GM13977 (cell line): ENCODE data around the gene DFFB.
"Not testable (repeated sequence)": the region's sequence is repeated elsewhere in the genome, so short reads cannot be mapped to it uniquely, and the experiment has no call there.

Experiments used
- DNase-seq: peaks from one replicate; pipeline ENCODE4 v3.0.0; 2012; ENCODE audit warnings: low spot score
- in situ Hi-C: fragments of 300-500 bp; cut with MboI; formaldehyde crosslinking; loops from one replicate; pipeline ENCODE4 v1.12.0; 2022; ENCODE audit warnings: low sequenced_read_pairs, low pct_unique_long_range_greater_than_20kb, mixed read lengths, inconsistent platforms; ENCODE audit not compliant: unreplicated experiment
- TF ChIP-seq, protein P1 (sequence below): IDR thresholded peaks from 2 replicates; pipeline ENCODE4 v1.5.1; 2012; ENCODE audit warnings: mild to moderate bottlenecking, control low read depth; ENCODE audit not compliant: insufficient read depth; ENCODE audit errors: extremely low read depth, missing control alignments

DFFB gene

DNA sequence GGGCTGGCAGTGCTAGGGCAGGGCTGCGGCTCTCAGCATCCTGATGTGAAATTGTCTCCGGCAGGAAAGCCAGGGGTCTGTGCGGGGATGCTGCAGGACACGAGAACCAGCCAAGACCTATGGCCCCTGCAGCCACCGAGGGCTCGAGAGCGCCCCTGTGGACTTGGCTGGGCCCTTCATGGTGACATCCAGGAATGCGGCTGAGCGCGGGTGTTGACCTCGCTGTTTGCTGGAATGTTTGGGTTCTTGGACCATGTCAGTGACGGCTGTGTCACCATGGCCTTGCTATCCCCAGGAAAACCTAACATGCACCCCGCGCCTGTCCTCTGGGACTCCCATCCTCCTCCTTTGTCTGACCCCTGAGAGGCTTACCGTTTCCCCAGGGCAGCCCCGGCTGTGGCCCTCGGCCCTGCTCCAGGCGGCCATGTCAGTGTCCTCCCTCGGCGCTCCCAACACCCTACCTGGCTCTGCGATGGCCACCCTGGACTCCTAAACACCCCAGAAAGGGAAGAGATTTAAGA, 57.1 kb downstream of the DFFB start:
- in situ Hi-C loops, result loop anchor here (25.0 kb wide), 1 partner anchor 1823 kb away; no protein-coding TSS in a partner anchor
- DNase-seq, result no peak
- TF ChIP-seq, protein P1, sequence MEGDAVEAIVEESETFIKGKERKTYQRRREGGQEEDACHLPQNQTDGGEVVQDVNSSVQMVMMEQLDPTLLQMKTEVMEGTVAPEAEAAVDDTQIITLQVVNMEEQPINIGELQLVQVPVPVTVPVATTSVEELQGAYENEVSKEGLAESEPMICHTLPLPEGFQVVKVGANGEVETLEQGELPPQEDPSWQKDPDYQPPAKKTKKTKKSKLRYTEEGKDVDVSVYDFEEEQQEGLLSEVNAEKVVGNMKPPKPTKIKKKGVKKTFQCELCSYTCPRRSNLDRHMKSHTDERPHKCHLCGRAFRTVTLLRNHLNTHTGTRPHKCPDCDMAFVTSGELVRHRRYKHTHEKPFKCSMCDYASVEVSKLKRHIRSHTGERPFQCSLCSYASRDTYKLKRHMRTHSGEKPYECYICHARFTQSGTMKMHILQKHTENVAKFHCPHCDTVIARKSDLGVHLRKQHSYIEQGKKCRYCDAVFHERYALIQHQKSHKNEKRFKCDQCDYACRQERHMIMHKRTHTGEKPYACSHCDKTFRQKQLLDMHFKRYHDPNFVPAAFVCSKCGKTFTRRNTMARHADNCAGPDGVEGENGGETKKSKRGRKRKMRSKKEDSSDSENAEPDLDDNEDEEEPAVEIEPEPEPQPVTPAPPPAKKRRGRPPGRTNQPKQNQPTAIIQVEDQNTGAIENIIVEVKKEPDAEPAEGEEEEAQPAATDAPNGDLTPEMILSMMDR, result no peak

DNA sequence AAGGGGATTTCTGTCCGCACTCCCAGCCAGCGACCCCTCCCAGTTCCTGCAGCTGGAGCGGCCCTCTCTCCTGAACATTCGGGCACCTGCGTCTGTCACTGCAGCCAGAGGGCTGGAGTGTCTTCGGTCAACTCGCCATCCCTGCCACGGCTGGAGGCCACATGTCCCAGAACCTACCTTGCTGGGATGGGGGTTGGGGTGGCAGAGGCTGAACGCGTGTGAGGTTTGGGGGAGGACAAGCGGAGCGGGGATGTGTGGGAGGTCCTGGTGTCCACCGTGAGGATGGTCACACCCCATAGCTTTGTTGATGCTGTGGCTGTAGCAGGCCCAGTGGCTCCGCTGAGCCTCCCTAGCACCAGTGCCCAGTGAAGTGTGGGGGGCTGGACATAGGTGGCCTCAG, 57.6 kb downstream of the DFFB start:
- in situ Hi-C loops, result loop anchor here (25.0 kb wide), 1 partner anchor 1822 kb away; no protein-coding TSS in a partner anchor
- TF ChIP-seq, protein P1, result no peak
- no peak for DNase-seq

DNA sequence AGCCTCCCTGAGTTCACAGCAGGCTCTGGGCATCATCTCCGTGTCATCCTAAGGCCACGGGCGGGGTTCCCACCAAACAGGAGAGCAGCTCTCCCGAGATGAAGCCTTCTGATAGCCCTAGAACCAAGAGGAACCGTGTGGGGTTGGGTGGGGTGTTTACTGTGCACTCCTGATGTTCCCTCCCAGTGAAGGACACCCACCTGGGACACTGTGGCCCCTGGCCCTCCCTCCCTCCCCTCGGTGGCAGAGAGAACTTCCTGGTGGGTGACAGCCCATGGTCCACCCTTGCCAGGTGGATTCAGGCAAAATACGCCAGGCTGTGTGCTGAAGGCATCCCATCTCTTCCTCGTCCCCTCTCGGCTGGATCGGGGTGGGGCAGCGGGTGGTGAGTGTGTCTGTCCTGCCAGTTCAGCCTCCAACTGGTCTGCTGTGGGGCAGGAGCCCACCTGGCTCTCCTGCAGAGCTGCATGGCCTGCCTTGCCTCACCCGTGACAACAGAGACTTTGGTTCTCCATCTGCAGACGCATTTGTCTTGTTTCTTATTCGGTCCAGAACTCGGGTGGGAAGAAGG, 58.4 kb downstream of the DFFB start:
- TF ChIP-seq, protein P1, result no peak
- DNase-seq, result no peak
- in situ Hi-C loops, result loop anchor here (25.0 kb wide), 1 partner anchor 1822 kb away; no protein-coding TSS in a partner anchor

DNA sequence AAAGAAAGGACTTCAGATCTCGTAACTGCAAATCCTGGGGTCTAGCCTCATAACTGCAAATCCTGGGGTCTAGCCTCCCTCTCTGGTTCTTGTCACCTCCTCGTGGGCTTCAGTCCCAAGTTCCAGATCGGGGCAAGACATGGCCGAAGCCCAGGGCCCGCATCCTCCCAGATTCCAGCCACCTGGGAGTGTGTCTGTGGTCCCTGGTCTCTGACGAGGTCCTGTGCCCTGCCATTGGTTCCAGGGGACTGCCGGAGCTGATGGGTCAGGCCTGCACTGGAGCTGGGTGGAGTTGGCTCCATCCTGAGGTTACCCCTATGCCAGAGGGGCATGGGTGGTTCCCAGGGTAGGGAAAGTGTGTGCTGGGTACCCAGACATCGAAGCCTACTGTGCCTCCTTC, 60.5 kb downstream of the DFFB start:
- TF ChIP-seq, protein P1, result no peak
- in situ Hi-C loops, result loop anchor here (25.0 kb wide), 1 partner anchor 1820 kb away; no protein-coding TSS in a partner anchor

DNA sequence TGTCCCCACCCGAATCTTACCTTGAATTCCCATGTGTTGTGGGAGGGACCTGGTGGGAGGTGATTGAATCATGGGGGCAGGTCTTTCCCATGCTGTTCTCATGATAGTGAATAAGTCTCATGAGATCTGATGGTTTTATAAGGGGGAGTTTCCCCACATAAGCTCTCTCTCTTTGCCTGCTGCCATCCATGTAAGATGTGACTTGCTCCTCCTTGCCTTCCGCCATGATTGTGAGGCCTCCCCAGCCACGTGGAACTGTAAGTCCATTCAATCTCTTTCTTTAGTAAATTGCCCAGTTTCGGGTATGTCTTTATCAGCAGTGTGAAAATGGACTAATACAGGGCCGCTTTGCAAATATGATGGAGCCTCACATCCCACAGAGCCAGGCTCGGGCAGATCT, 61.1 kb downstream of the DFFB start:
- in situ Hi-C loops, result loop anchor here (25.0 kb wide), 1 partner anchor 1819 kb away; no protein-coding TSS in a partner anchor
- not testable (repeated sequence) for DNase-seq

More for the DNA sequence above, 60.5 kb downstream of the DFFB start:
- no peak for DNase-seq

- in situ Hi-C loops, result loop anchor here (25.0 kb wide), 1 partner anchor 1818 kb away; no protein-coding TSS in a partner anchor
- TF ChIP-seq, protein P1, result no peak
Observed at GRCh38 chr1:3918966-3919611, 61.8 kb downstream of the DFFB start.

GRCh38 chr1:3919706-3920105, 62.4 kb downstream of the DFFB start:
- in situ Hi-C loops, result loop anchor here (25.0 kb wide), 1 partner anchor 1818 kb away; no protein-coding TSS in a partner anchor
- no peak for DNase-seq
- TF ChIP-seq, protein P1, result no peak

More at GRCh38 chr1:3918966-3919611, 61.8 kb downstream of the DFFB start:
- no peak for DNase-seq
